AG10803 (cell line): Measurements from ENCODE around the gene ANXA11.
"Not testable (repeated sequence)": the region's sequence is repeated elsewhere in the genome, so short reads cannot be mapped to it uniquely, and the experiment has no call there.

Experiments used
- DNase-seq: peaks from one replicate; pipeline ENCODE4 v3.0.0; 2010; ENCODE audit warnings: low read depth
- H3K4me3 ChIP-seq: 2 replicates; pipeline ENCODE4 v1.5.1; 2011; ENCODE audit warnings: mild to moderate bottlenecking, low read length, control low read depth
- TF ChIP-seq, protein P1 (sequence below): conservative IDR thresholded peaks from 2 replicates; pipeline ENCODE4 v1.5.1; 2011; ENCODE audit warnings: mild to moderate bottlenecking, low read length, control low read depth, inconsistent platforms

The ANXA11 gene

DNA sequence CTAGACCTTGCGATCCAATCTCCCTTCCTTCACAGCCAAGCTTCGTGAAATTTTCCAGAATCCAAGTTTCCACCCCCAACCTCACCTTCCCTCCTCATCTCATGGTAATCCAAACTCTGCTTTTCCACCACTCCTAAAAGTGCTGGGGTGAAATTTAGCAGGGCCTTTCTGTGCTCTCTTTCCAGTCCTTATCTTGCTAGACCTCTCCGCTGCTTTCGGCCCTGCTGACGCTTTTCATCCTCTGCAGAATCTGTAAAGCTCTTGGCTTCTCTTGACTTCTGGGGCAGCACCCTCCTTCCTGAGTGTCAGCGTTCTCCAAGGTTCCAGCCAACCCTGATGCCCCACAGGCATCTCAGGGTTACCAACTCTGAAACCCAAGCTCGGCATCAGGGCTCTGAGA lies 65.1 kb downstream of the ANXA11 start:
- no peak for DNase-seq
- no peak overlapping the region for H3K4me3 ChIP-seq
- TF ChIP-seq, protein P1, sequence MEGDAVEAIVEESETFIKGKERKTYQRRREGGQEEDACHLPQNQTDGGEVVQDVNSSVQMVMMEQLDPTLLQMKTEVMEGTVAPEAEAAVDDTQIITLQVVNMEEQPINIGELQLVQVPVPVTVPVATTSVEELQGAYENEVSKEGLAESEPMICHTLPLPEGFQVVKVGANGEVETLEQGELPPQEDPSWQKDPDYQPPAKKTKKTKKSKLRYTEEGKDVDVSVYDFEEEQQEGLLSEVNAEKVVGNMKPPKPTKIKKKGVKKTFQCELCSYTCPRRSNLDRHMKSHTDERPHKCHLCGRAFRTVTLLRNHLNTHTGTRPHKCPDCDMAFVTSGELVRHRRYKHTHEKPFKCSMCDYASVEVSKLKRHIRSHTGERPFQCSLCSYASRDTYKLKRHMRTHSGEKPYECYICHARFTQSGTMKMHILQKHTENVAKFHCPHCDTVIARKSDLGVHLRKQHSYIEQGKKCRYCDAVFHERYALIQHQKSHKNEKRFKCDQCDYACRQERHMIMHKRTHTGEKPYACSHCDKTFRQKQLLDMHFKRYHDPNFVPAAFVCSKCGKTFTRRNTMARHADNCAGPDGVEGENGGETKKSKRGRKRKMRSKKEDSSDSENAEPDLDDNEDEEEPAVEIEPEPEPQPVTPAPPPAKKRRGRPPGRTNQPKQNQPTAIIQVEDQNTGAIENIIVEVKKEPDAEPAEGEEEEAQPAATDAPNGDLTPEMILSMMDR = no peak

DNA sequence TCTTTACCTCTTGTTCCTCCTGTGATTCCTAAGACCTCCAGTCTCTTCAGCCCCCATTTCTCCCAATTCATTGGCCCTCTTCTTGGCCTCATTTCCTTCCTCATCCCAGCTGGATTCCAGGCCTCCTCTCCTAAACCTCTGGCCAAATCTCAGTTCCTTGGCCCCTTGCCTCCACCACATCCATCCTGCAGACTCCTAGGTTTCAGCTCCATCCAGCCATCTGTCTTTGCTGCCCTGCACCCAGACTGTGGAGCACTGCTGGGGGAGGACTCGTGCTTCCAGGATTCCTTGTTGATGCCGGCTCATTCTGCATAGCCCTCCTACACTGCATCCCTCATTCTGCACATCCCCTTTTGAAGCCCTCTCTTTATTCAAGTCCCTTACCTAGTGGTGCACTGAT lies 66.1 kb downstream of the ANXA11 start:
- no peak overlapping the region for H3K4me3 ChIP-seq
- TF ChIP-seq, protein P1 = no peak
- DNase-seq = no peak

DNA sequence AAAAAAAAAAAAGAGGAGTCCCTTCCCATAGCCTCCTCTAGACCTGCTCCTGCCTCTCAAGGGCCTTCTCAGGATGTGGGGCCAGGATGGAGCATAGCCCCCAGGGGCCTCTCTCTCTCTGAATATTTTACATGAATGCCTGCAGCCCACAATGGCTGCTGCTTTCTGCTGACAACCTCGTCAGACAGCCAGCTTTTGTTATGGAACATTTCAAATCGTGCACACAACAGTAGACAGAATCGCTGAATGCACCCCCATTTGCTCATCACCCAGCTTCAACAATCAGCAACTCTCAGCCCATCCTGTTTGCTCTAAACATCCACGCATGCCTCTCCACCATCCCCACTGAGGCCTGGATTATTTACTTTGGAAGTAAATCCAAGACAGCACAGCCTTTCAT lies 67.4 kb downstream of the ANXA11 start:
- H3K4me3 ChIP-seq = no peak overlapping the region
- TF ChIP-seq, protein P1 = no peak
- no peak for DNase-seq

DNA sequence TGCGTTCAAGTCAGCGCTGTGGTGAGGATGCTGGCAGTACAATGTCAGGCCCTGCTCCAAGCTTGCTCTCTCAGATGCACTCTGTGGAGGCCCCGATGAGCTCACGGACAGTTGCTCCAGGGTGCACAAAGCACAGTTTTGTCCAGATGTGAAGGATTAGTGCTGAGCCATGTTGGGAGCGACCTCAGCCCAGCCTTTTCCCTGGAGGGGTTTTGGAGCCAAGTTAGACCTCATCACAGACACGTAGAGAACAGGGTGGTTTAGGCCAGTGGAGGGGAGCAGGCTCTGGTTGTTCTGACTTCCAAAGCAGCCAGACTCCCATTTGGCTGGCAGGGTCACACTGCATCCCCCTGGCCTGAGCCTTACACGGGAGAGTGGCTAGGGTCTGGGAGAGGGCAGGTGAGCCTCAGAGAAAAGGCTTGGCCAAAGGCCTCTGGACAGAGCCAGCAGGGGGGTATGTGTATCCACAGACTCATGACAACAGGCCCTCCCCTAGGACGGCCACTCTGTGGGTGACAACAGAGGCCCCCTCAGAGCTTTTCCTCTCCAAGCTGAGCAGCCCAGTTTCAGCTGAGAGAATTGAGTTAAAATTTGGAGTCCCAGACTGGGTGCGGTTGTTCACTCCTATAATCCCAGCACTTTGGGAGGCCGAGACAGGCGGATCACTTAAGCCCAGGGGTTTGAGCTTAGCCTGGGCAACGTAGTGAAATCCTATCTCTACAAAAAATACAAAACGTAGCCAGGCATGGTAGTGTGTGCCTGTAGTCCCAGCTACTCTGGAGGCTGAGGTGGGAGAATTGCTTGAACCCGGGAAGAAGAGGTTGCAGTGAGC lies 68.1 kb downstream of the ANXA11 start:
- no peak overlapping the region for H3K4me3 ChIP-seq
- TF ChIP-seq, protein P1 = no peak
- peak; percentile 92 for DNase-seq

DNA sequence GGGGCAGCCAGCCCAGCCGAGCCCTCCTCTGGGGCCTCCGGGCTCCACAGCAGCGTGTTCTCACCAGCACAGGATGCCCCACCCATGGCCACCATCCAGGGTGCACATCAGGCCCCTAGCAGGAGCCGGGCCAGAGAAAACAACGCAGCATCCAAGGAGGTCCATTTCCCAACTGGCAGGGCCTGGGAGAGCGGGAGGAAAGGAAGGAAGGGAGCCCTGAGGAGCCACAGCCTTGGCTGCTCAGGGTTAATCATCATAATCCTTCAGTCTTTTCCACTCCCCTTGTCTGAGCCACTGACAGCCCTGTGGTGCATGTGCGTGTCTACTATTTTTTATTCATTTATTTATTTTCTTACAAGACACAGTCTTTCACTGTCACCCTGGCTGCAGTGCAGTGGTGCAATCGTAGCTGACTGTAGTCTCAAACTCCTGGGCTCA lies 69.2 kb downstream of the ANXA11 start:
- TF ChIP-seq, protein P1 = no peak
- DNase-seq = peak; percentile 97
- no peak overlapping the region; the same call in 1 of the 2 replicates for H3K4me3 ChIP-seq

DNA sequence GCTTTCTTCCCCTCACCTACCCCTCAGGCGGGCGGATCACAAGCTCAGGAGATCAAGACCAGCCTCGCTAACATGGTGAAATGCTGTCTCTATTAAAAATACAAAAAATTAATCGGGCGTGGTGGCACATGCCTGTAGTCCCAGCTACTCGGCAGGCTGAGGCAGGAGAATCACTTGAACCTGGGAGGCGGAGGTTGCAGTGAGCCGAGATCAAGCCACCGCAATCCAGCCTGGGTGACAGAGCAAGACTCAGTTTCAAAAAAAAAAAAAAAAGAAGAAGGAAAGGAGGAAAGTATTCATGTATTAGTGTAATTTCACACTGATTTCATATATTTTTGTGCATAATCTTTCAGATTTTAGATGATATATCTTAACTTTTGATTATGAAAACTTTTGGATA lies 71.7 kb downstream of the ANXA11 start:
- H3K4me3 ChIP-seq = peak overlapping the region; percentile 70
- not testable (repeated sequence) for DNase-seq

DNA sequence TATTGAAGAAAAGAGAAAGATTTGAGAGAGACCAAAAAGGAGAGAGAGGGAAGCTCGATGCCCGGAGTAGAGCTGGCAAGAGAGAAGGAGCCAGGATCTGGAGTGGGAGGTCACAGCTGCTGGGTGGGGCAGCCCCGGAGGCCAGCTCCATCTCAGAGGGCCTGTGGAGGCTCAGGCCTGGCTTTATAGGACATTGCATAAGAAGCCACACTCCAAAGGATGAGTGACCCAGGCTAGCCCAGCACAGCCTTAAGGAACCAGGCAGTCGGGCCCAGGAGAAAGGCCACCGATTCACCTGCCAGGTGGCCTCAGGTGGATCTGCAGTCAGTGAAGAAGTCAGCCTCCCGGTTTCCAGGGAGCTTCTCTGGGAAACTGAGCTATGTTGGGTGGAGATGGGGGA lies 72.1 kb downstream of the ANXA11 start:
- peak; percentile 68 for DNase-seq
- TF ChIP-seq, protein P1 = no peak
- peak overlapping the region; percentile 70 for H3K4me3 ChIP-seq
